ENCODE measurements around the gene VPS39. TPM values are rescaled to one million over a fixed set of nuclear protein-coding genes. Genes with fewer than 3 reads are reported as not detected.
A peak's percentile ranks its signal among the peaks of the same experiment; 100 is the strongest.

VPS39 gene
- total and polyA plus RNA-seq, 3 donors from 2014 or later, result 71.8 to 135 (median 120) TPM

DNA sequence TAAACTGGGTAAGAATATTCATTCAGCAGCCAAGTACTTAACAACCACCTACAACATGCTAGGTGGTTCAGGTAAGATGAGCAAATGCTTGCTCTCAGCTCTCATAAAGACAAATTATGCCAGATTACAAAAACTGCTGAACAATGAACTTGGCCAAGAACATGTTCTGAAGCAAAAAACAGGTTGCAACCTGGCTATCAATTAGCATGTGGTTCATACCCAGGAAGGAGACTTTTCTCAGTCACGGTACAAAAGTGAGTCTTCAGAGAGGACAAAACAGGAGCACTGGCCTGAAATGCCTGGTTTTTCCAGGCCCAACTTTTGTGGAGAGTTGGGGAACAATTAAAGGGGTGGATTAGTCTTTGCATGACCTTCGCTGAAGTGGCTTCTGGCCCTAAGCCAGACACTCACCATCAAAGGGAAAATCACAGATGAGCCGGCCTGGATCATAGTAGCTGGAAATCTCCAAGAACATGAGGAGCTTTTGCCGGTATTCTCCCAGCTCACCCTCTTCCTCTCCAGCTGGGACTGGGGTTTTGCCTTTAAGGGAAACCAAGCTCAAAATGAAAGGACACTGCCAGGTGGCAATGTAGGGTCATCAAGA is 44.1 kb downstream of the VPS39 start:
- peak; percentile 15 for DNase-seq
- Histone ChIP-seq H3K27me3 (no peaks in the 10 kb centered on the region), H3K36me3 (ENCODE audit: low read depth, missing control alignments) (no peaks in the 10 kb centered on the region), H3K4me3 (no peak overlapping the region), H3K9me3 (no peaks in the 10 kb centered on the region), H3K4me1 (no peaks in the 10 kb centered on the region), H3K27ac (no peak overlapping the region)
- WGBS, 2 donors, result 40 to 57% methylated on average over 4 of the region's 4 CpGs
- TF ChIP-seq, protein P1, sequence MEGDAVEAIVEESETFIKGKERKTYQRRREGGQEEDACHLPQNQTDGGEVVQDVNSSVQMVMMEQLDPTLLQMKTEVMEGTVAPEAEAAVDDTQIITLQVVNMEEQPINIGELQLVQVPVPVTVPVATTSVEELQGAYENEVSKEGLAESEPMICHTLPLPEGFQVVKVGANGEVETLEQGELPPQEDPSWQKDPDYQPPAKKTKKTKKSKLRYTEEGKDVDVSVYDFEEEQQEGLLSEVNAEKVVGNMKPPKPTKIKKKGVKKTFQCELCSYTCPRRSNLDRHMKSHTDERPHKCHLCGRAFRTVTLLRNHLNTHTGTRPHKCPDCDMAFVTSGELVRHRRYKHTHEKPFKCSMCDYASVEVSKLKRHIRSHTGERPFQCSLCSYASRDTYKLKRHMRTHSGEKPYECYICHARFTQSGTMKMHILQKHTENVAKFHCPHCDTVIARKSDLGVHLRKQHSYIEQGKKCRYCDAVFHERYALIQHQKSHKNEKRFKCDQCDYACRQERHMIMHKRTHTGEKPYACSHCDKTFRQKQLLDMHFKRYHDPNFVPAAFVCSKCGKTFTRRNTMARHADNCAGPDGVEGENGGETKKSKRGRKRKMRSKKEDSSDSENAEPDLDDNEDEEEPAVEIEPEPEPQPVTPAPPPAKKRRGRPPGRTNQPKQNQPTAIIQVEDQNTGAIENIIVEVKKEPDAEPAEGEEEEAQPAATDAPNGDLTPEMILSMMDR (IDR thresholded peaks at IDR 0.05), result no peak
- TF ChIP-seq POLR2A (IDR thresholded peaks at IDR 0.05), result no peak
- intact Hi-C loops (cut with DNase I; ENCODE audit: low total_unique reads), result no loop called here

DNA sequence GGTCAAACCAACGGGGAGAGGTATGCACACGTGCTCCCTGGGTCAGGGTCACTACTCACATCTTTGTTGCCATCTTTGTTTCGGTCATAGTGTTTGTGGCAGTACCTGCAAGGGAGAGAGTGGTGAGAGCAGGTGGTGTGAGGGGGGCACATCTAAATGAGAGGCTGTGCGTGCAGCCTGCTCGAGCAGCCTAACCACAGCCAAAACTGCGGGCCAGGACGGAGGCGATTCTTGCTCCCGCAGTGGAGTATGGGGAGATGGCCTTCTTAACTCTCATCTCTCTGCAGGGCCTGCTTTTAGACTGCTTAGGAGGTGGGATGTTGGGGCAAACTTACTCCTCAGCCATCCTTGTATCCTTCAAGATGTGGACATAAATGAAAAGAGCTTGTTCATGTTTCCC is 44.8 kb downstream of the VPS39 start:
- intact Hi-C loops (cut with DNase I; ENCODE audit: low total_unique reads), result no loop called here
- no peaks in the 10 kb centered on the region for H3K36me3 ChIP-seq (ENCODE audit: low read depth, missing control alignments)

DNA sequence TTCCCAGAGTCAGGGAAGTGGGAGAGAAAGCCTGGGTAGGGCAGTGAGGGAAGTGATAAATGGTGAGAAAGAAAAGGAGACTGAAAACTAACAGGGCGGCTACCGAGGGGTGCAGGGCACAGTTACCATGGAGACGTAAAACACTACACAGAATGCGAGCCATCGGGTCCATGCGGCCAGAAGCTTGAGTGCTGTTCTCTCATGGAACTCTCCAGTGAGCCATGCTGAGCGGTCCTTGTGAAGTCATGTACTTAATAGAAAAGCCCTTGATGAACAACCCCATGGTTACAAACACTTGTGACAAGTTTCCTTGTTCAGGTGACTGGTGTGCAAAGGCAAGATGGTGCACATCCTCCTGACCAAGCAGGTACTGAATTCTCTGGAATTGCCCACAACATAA is 48.0 kb downstream of the VPS39 start:
- Histone ChIP-seq H3K4me3 (no peak overlapping the region), H3K36me3 (ENCODE audit: low read depth, missing control alignments) (no peaks in the 10 kb centered on the region), H3K27me3 (no peaks in the 10 kb centered on the region), H3K9me3 (no peaks in the 10 kb centered on the region), H3K4me1 (no peaks in the 10 kb centered on the region), H3K27ac (no peak overlapping the region)
- intact Hi-C loops (cut with DNase I; ENCODE audit: low total_unique reads), result no loop called here
- TF ChIP-seq, protein P1 (IDR thresholded peaks at IDR 0.05), result no peak
- TF ChIP-seq POLR2A (IDR thresholded peaks at IDR 0.05), result no peak
- 83 to 91% methylated on average over 7 of the region's 7 CpGs for WGBS, 2 donors
- no peak for DNase-seq

More for the DNA sequence above, 44.8 kb downstream of the VPS39 start:
- DNase-seq, result no peak
- Histone ChIP-seq H3K27ac (no peak overlapping the region), H3K9me3 (no peaks in the 10 kb centered on the region), H3K4me3 (no peak overlapping the region), H3K27me3 (no peaks in the 10 kb centered on the region), H3K4me1 (no peaks in the 10 kb centered on the region)
- TF ChIP-seq, protein P1 (IDR thresholded peaks at IDR 0.05), result no peak
- TF ChIP-seq POLR2A (IDR thresholded peaks at IDR 0.05), result no peak
- WGBS, 2 donors, result 90 to 94% methylated on average over 9 of the region's 9 CpGs

DNA sequence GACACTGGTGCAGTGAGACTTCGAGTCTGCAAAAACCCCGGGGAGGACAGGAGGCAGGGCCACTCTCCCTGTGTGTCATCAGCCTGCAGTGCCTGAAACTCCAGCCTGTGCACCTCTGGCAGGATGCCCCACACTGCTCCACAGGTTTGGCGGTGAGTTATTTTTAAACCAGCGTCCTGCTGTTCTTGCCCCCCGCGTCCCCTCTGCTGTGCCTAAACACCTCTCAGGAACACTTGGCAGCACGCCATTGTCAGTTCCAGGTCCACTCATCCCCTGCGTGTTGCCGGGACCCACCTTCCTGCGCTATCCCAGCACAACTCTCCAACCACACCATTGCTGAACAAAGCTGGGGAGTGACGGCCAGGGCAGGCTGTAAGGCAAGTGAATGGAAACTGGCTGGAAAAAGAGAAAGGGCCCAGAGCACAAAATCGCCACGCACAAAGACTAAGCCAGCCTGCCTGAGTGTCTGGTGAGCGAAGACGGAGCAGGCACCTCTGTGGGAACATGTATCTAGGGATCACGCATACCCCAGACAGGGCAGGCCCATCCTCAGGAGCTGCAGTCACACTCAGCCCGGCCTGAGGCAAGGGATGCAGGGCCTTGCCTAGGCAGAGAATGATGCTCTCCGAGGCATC is 48.6 kb downstream of the VPS39 start:
- no peak overlapping the region for H3K27ac ChIP-seq
- no peak overlapping the region for H3K4me3 ChIP-seq
- H3K9me3 ChIP-seq, result no peaks in the 10 kb centered on the region
- WGBS, 2 donors, result 81 to 85% methylated on average over 14 to 18 of the region's 18 CpGs
- H3K27me3 ChIP-seq, result no peaks in the 10 kb centered on the region
- H3K4me1 ChIP-seq, result no peaks in the 10 kb centered on the region
- intact Hi-C loops (cut with DNase I; ENCODE audit: low total_unique reads), result no loop called here
- no peak for DNase-seq
- TF ChIP-seq, protein P1 (IDR thresholded peaks at IDR 0.05), result no peak
- TF ChIP-seq POLR2A (IDR thresholded peaks at IDR 0.05), result no peak
- no peaks in the 10 kb centered on the region for H3K36me3 ChIP-seq (ENCODE audit: low read depth, missing control alignments)

DNA sequence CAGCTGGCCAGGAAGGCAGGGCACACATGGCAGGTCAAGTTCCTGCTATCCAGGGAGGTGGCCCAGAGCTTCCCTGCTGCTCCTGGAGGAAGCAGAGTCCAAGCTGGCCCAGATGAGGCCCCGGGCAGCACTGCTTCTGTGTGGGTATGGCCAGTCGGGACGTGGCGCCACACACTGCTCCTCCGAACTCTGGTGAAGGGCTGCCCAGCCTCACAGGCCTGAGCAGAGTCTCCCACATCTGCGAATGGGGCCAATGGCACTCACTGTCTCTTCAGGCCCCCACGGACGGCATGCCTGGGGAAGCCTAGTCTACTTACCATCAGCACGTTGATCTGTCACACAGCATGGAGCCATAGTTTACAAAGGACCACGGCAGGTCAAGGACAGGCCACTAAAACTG is 49.2 kb downstream of the VPS39 start:
- WGBS, 2 donors, result 60 to 92% methylated on average over 1 to 10 of the region's 10 CpGs
- no peak overlapping the region for H3K27ac ChIP-seq
- no peaks in the 10 kb centered on the region for H3K36me3 ChIP-seq (ENCODE audit: low read depth, missing control alignments)
- TF ChIP-seq, protein P1 (IDR thresholded peaks at IDR 0.05), result no peak
- TF ChIP-seq POLR2A (IDR thresholded peaks at IDR 0.05), result no peak
- intact Hi-C loops (cut with DNase I; ENCODE audit: low total_unique reads), result no loop called here
- H3K4me1 ChIP-seq, result no peaks in the 10 kb centered on the region
- DNase-seq, result no peak
- H3K9me3 ChIP-seq, result no peaks in the 10 kb centered on the region
- H3K4me3 ChIP-seq, result no peak overlapping the region
- no peaks in the 10 kb centered on the region for H3K27me3 ChIP-seq

Measured in testis (tissue), 3 donors.